ENCODE measurements around the gene OGN. TPM values are rescaled to one million over a fixed set of nuclear protein-coding genes. Genes with fewer than 3 reads are reported as not detected.

Gene OGN
- total RNA-seq, 1 donor from 2014 or later, result not detected

DNA sequence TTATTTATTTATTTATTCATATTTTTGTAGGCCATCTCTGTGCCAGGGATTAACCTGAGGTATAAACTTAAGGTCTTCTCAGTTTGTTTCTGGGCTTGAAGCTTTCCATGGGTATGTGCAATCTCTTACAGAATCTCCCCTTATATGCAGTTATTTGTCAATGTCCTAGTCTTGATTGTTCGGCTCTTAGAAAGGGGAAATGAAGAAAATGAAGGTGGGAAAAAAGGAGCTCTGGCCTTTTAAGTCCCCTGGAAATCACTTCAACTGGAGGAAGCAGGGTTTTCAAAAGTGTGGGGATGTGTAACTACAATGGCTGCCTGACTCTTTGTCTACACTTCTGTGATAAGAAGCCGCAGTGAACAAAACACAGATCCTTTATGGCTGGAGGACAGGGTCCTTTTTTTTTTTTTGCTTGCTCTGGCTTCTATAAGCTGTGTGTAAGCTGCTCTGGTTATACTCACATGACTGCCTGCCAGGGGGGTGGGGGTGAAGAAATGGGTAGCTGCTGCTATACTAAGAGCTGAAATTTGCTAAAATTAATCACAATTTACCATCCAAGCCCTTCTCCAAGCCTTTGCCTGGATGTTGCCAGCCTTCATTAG lies 44.9 kb downstream of the OGN start:
- Mint-ChIP-seq H3K4me1 (ENCODE audit: low read depth) (no peaks in the 10 kb centered on the region), H3K9me3 (peaks cover 25% of the 10 kb centered on the region), H3K27ac (no peak overlapping the region), H3K27me3 (ENCODE audit: insufficient read depth) (peaks cover 2% of the 10 kb centered on the region), H3K4me3 (no peak overlapping the region), H3K36me3 (ENCODE audit: low read depth) (peaks cover 26% of the 10 kb centered on the region)
- DNase-seq (ENCODE audit: low spot score), result no peak
- intact Hi-C loops (cut with micrococcal nuclease), result no loop called here

- Mint-ChIP-seq H3K4me3 (no peak overlapping the region), H3K9me3 (peaks cover 31% of the 10 kb centered on the region), H3K36me3 (ENCODE audit: low read depth) (peaks cover 41% of the 10 kb centered on the region), H3K27me3 (ENCODE audit: insufficient read depth) (no peaks in the 10 kb centered on the region), H3K4me1 (ENCODE audit: low read depth) (peaks cover 17% of the 10 kb centered on the region), H3K27ac (no peak overlapping the region)
- no peak for DNase-seq (ENCODE audit: low spot score)
- intact Hi-C loops (cut with micrococcal nuclease), result no loop called here
These were observed 51.3 kb downstream of the OGN start for GRCh38 chr9:92353051-92353450.

- H3K27ac Mint-ChIP-seq, result no peak overlapping the region
- peaks cover 16% of the 10 kb centered on the region for H3K9me3 Mint-ChIP-seq
- H3K36me3 Mint-ChIP-seq (ENCODE audit: low read depth), result peaks cover 40% of the 10 kb centered on the region
These were observed 53.6 kb downstream of the OGN start for GRCh38 chr9:92350740-92351133.

DNA sequence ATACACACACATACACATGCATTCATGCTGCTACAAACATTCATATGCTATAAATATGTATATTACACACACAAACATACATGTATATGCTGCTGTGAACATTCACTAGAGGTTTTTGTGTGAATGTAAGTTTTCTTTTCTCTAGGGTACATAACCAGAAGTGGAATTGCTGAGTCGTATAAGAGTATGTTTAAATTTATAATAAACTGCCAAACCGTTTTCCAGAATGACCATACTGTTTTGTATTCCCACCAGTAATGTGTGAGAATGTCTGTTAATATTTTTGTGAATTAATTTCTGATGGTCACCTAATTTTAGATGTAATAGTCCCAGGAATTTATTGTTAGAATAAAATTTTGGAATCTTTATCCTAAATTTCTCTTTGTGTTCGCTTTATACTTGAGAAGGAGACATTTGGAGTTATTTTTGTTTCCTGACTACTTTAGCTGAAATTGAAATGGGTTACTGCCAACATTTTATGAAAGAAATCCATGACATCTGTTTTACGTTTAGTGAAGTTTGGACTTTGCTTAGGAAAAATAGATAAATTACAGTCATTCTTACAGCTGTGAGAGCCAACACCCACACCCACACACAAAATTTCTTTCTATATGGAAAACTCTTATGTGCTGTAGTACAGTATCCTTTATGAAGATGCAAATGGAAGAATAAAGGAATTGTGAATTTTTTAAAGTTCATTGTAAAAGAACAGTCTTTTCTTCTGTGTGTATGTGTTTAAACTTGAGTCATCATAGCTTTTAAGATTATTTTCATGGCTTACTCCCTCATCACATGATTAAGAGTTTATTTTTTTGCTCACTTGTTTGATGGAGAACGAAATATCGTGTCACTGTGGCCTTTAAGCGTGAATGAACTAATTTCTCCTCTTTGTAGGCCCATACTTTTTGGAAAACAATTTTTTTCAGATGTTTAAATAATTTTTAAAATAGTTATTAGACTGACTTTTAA lies 54.3 kb downstream of the OGN start:
- H3K27me3 Mint-ChIP-seq (ENCODE audit: insufficient read depth), result no peaks in the 10 kb centered on the region
- no peak overlapping the region for H3K27ac Mint-ChIP-seq
- DNase-seq (ENCODE audit: low spot score), result no peak
- H3K36me3 Mint-ChIP-seq (ENCODE audit: low read depth), result peaks cover 41% of the 10 kb centered on the region
- H3K4me3 Mint-ChIP-seq, result no peak overlapping the region
- peaks cover 17% of the 10 kb centered on the region for H3K4me1 Mint-ChIP-seq (ENCODE audit: low read depth)
- peaks cover 12% of the 10 kb centered on the region for H3K9me3 Mint-ChIP-seq
- intact Hi-C loops (cut with micrococcal nuclease), result no loop called here

More at GRCh38 chr9:92350740-92351133, 53.6 kb downstream of the OGN start:
- Mint-ChIP-seq H3K4me1 (ENCODE audit: low read depth) (peaks cover 17% of the 10 kb centered on the region), H3K4me3 (no peak overlapping the region), H3K27me3 (ENCODE audit: insufficient read depth) (no peaks in the 10 kb centered on the region)
- no peak for DNase-seq (ENCODE audit: low spot score)
- intact Hi-C loops (cut with micrococcal nuclease), result no loop called here

GRCh38 chr9:92345582-92345981 lies 58.8 kb downstream of the OGN start:
- intact Hi-C loops (cut with micrococcal nuclease), result no loop called here

DNA sequence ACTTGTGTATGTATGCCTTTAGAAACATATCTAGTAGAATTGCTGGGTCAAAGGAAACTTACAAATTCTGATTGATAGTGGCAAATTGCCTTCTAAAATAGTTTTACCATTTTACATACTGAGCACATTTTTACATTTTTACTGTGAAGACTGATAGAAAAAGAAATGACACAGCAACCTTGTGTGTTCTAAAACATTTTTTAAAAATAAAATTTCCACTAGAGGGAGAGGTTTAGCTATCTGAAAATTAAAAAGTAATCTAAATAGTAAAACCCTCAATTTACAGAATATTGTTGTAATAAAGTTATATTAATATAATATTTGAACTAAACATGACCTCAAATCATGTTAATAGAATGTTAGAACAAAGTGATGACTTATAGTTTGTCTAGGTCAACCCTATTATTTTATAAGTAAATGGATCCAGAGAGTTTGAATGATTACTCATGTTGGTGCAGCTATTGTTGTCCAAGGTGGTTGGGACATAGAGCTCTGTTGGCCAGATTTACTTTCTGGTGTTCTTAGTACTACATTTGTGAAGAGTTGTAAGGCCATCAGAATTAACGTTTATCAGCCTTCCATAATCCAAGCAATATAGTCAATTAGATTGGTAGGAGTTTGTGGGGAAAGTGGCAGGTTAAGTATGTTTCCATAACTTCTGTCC lies 61.4 kb downstream of the OGN start:
- Mint-ChIP-seq H3K4me3 (no peak overlapping the region), H3K4me1 (ENCODE audit: low read depth) (no peaks in the 10 kb centered on the region)

More at GRCh38 chr9:92345582-92345981, 58.8 kb downstream of the OGN start:
- H3K27me3 Mint-ChIP-seq (ENCODE audit: insufficient read depth), result no peaks in the 10 kb centered on the region
- no peak for DNase-seq (ENCODE audit: low spot score)
- H3K4me3 Mint-ChIP-seq, result no peak overlapping the region
- no peak overlapping the region for H3K27ac Mint-ChIP-seq
- H3K36me3 Mint-ChIP-seq (ENCODE audit: low read depth), result peaks cover 32% of the 10 kb centered on the region
- H3K4me1 Mint-ChIP-seq (ENCODE audit: low read depth), result peaks cover 2% of the 10 kb centered on the region
- H3K9me3 Mint-ChIP-seq, result no peaks in the 10 kb centered on the region

GRCh38 chr9:92341578-92341977 lies 62.8 kb downstream of the OGN start:
- no peaks in the 10 kb centered on the region for H3K27me3 Mint-ChIP-seq (ENCODE audit: insufficient read depth)
- no peak overlapping the region for H3K27ac Mint-ChIP-seq
- H3K36me3 Mint-ChIP-seq (ENCODE audit: low read depth), result peaks cover 39% of the 10 kb centered on the region
- H3K4me3 Mint-ChIP-seq, result no peak overlapping the region
- no peaks in the 10 kb centered on the region for H3K4me1 Mint-ChIP-seq (ENCODE audit: low read depth)
- no peaks in the 10 kb centered on the region for H3K9me3 Mint-ChIP-seq
- no peak for DNase-seq (ENCODE audit: low spot score)
- intact Hi-C loops (cut with micrococcal nuclease), result no loop called here

More for the DNA sequence above, 61.4 kb downstream of the OGN start:
- intact Hi-C loops (cut with micrococcal nuclease), result no loop called here
- Mint-ChIP-seq H3K36me3 (ENCODE audit: low read depth) (peaks cover 43% of the 10 kb centered on the region), H3K27ac (no peak overlapping the region), H3K27me3 (ENCODE audit: insufficient read depth) (no peaks in the 10 kb centered on the region), H3K9me3 (no peaks in the 10 kb centered on the region)
- no peak for DNase-seq (ENCODE audit: low spot score)

- no peaks in the 10 kb centered on the region for H3K27me3 Mint-ChIP-seq (ENCODE audit: insufficient read depth)
- peaks cover 5% of the 10 kb centered on the region for H3K4me1 Mint-ChIP-seq (ENCODE audit: low read depth)
- peaks cover 10% of the 10 kb centered on the region for H3K36me3 Mint-ChIP-seq (ENCODE audit: low read depth)
- H3K9me3 Mint-ChIP-seq, result no peaks in the 10 kb centered on the region
- intact Hi-C loops (cut with micrococcal nuclease), result no loop called here
- no peak for DNase-seq (ENCODE audit: low spot score)
- no peak overlapping the region for H3K4me3 Mint-ChIP-seq
- H3K27ac Mint-ChIP-seq, result no peak overlapping the region
These were observed 71.1 kb downstream of the OGN start for GRCh38 chr9:92333282-92333634.

Other genes starting within 250 kb of the OGN start
- gene IARS1, start 110.9 kb downstream of the OGN start, total RNA-seq, result 208 and 217 TPM in 2 replicates
- 84.4 and 95.5 TPM in 2 replicates for gene NOL8, start 79.2 kb downstream of the OGN start, total RNA-seq
- gene CENPP, start 78.6 kb downstream of the OGN start, total RNA-seq, result 24.6 and 26.0 TPM in 2 replicates
- gene OMD, start 19.9 kb upstream of the OGN start, total RNA-seq, result not detected in 2 replicates
- not detected in 2 replicates for gene ASPN, start 77.9 kb upstream of the OGN start, total RNA-seq
- gene ECM2, start 131.4 kb upstream of the OGN start, total RNA-seq, result not detected in 2 replicates

Measured in activated T-helper 1 cell treated with anti-CD3 and anti-CD28 coated beads, Interleukin-12 subunit alpha, Interleukin-12 subunit beta, Interleukin-2, Interleukin-4 antibody, amounts not matched to agents 30 ng/mL and 10 ng/mL and 1 ng/mL, durations not matched to agents 14 hours and 24 hours and 36 hours (primary cell).